Thyroid gland (tissue), 4 donors: ENCODE data around the gene HNRNPF. TPM values are rescaled to one million over a fixed set of nuclear protein-coding genes. Genes with fewer than 3 reads are reported as not detected.

Source experiments
- DNase-seq, 2 donors: peaks; one replicate each; pipeline ENCODE4 v3.0.0-alpha.2; 2019
- H3K27ac ChIP-seq, 3 donors: fragments of 200-600 bp; sonication (generic); 1 replicate in 2 of 3; 2 replicates in 1 of 3; pipeline ENCODE4 v1.5.1; 2016 to 2019; ENCODE audit warnings: mild to moderate bottlenecking in 1 of 3, moderate library complexity in 1 of 3
- H3K27me3 ChIP-seq: fragments of 200-600 bp; sonication (generic); one replicate; pipeline ENCODE4 v1.5.1; 2019
- H3K36me3 ChIP-seq, 2 donors: fragments of 200-600 bp; sonication (generic); one replicate each; pipeline ENCODE4 v1.5.1; 2016 to 2019
- H3K4me1 ChIP-seq, 2 donors: fragments of 200-600 bp; sonication (generic); one replicate each; pipeline ENCODE4 v1.5.1; 2017 to 2019
- H3K4me3 ChIP-seq, 3 donors: fragments of 200-600 bp; sonication (generic); replicated peaks in 1 of 3; 1 replicate in 2 of 3; 2 replicates in 1 of 3; pipeline ENCODE4 v1.5.1; 2016; ENCODE audit warnings: mild to moderate bottlenecking in 1 of 3
- H3K9me3 ChIP-seq: fragments of 200-600 bp; sonication (generic); one replicate; pipeline ENCODE4 v1.5.1; 2017
- POLR2A ChIP-seq, 2 donors: fragments of 450-650 bp; IDR thresholded peaks; one replicate each; pipeline ENCODE4 v1.6.1; 2017; ENCODE audit warnings: antibody characterized with exemption in 2 of 2, mild to moderate bottlenecking in 2 of 2, moderate library complexity in 1 of 2
- WGBS, 2 donors: methylation state at CpG; one replicate each; pipeline ENCODE4 v1.1.5; 2017; 5-methylcytosine and 5-hydroxymethylcytosine counted together
- intact Hi-C: fragments of 100-400 bp; cut with DNase I; formaldehyde crosslinking; loops from one replicate; pipeline ENCODE4 v1.15.1; 2023
- total RNA-seq, 4 donors: library from RNA; depleted of rRNA; stranded (reverse); fragments of >200 nt; gene quantifications; one replicate each; pipeline ENCODE4 v1.2.3, GENCODE V29; 2016
- TF ChIP-seq, protein P1 (sequence below), 6 experiments: fragments of 200-600 bp in 3 of 6; fragments of 450-650 bp in 3 of 6; sonication (generic) in 3 of 6; IDR thresholded peaks; one replicate each; pipeline ENCODE4 v1.5.1; 2016 to 2019; ENCODE audit warnings: antibody characterized with exemption in 6 of 6, mild to moderate bottlenecking in 2 of 6, inconsistent platforms in 1 of 6, moderate library complexity in 1 of 6

The HNRNPF gene
- total RNA-seq, 4 donors from 2014 or later: 148 to 158 (median 155) TPM

DNA sequence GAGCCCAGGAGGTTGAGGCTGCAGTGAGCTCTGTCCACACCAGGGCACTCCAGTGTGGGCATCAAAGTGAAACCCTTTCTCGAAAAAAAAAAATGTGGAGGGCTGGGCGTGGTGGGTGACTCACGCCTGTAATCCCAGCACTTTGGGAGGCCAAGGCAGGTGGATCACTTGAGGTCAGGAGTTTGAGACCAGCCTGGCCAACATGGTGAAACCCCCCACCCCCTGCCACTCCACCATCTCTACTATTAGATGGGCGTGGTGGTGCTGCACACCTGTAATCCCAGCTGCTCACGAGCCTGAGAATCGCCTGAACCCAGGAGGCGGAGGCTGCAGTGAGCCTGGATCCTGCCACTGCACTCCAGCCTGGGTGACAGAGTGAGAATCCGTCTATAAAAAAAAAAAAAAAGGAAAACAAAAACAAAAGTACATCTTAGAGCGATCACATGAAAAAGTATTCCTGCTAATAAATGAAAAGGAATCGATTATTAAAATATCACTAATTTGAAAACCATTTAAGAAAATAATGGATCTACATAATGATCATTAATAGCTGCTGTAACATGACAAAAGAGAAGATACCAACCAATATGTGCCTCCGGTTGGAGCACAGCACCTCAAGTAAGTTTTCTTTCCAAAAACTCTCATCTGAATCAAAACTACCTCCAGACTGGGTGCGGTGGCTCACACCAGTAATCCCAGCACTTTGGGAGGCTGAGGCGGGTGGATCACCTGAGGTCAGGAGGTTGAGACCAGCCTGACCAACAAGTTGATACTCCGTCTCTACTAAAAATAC, 4.9 kb downstream of the HNRNPF start:
- TF ChIP-seq, protein P1, sequence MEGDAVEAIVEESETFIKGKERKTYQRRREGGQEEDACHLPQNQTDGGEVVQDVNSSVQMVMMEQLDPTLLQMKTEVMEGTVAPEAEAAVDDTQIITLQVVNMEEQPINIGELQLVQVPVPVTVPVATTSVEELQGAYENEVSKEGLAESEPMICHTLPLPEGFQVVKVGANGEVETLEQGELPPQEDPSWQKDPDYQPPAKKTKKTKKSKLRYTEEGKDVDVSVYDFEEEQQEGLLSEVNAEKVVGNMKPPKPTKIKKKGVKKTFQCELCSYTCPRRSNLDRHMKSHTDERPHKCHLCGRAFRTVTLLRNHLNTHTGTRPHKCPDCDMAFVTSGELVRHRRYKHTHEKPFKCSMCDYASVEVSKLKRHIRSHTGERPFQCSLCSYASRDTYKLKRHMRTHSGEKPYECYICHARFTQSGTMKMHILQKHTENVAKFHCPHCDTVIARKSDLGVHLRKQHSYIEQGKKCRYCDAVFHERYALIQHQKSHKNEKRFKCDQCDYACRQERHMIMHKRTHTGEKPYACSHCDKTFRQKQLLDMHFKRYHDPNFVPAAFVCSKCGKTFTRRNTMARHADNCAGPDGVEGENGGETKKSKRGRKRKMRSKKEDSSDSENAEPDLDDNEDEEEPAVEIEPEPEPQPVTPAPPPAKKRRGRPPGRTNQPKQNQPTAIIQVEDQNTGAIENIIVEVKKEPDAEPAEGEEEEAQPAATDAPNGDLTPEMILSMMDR (IDR thresholded peaks at IDR 0.05): no peak
- TF ChIP-seq POLR2A (IDR thresholded peaks at IDR 0.05): no peak
- H3K27me3 ChIP-seq: no peaks in the 10 kb centered on the region
- H3K4me1 ChIP-seq: peaks cover 26 to 41% of the 10 kb centered on the region in 2 donors
- H3K36me3 ChIP-seq: no peaks in the 10 kb centered on the region
- no peak overlapping the region for H3K27ac ChIP-seq
- no peak for DNase-seq
- no peaks in the 10 kb centered on the region for H3K9me3 ChIP-seq
- no peak overlapping the region for H3K4me3 ChIP-seq
- 78 to 83% methylated on average over 14 of the region's 14 CpGs for WGBS, 2 donors
- intact Hi-C loops: no loop called here

DNA sequence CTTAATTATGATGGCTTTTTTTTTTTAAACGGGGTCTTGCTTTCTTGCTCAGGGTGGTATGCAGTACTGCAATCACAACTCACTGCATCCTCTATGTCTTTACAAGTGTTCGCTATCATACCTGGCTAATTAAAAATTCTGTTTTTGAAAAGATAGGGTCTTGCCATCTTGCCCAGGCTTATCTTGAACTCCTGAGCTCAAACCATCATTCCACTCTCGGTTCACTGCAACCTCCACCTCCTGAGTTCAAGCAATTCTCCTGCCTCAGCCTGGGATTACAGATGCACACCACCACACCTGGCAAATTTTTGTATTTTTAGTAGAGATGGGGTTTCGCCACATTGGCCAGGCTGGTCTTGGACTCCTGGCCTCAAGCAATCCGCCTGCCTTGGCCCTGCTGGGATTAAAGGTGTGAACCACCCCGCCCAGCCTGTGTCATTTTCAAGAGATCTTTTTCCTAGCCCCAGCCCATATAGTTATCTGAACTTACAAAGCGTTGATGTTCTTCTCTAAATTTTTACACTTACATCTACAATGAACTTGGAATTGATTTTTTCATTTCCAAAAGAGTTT, 6.0 kb downstream of the HNRNPF start:
- H3K4me3 ChIP-seq: no peak overlapping the region
- no peaks in the 10 kb centered on the region for H3K36me3 ChIP-seq
- H3K27me3 ChIP-seq: no peaks in the 10 kb centered on the region
- H3K27ac ChIP-seq: no peak overlapping the region
- intact Hi-C loops: no loop called here
- no peak for DNase-seq
- no peaks in the 10 kb centered on the region for H3K9me3 ChIP-seq
- TF ChIP-seq POLR2A (IDR thresholded peaks at IDR 0.05): no peak
- TF ChIP-seq, protein P1 (IDR thresholded peaks at IDR 0.05): no peak
- 88 to 91% methylated on average over 7 of the region's 7 CpGs for WGBS, 2 donors
- peaks cover 31 to 53% of the 10 kb centered on the region in 2 donors for H3K4me1 ChIP-seq

DNA sequence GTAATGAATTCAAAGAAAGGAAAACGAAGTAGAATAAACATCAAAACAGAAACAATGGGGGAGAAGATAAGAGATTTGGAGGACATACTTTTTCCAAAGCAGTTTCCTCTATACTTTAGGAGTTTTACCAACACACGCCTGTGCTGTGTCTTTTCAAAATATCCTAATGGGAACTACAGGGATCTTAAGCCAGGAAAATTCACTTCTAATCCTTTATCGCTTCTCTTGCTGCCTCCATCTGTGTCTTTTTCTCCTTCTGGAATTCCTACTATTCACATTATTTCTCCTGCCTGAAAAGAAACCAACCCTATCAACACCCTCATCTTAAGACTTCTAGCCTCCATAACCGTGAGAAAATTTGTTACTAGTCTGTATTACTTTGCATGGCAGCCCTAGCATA, 6.8 kb downstream of the HNRNPF start:
- no peak for DNase-seq
- Histone ChIP-seq H3K4me3 (no peak overlapping the region), H3K9me3 (no peaks in the 10 kb centered on the region), H3K4me1 (peaks cover 34 to 57% of the 10 kb centered on the region in 2 donors), H3K27me3 (no peaks in the 10 kb centered on the region), H3K36me3 (no peaks in the 10 kb centered on the region), H3K27ac (no peak overlapping the region)
- intact Hi-C loops: no loop called here
- WGBS, 2 donors: 61 to 71% methylated on average over 4 of the region's 4 CpGs
- TF ChIP-seq, protein P1 (IDR thresholded peaks at IDR 0.05): no peak
- TF ChIP-seq POLR2A (IDR thresholded peaks at IDR 0.05): no peak

DNA sequence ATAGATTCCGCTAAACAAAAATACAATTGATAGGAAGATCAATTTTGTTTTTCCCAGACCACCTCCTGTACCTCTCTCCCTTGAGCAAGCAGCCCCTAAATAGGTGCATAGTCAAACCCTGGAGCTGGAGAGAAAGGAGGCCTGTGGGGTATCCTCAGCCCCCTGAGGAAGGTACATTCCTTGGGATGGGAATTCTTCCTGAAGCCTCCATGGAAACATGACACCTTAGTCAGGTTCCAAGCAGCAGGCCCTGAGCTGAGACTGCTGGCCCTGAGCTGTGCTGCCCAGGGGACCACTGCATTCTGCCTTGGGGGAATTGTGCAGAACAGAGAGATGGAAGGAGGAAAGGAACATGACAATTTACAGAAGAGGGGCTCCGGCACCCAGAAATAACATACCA, 7.4 kb downstream of the HNRNPF start:
- H3K36me3 ChIP-seq: no peaks in the 10 kb centered on the region
- intact Hi-C loops: no loop called here
- peaks cover 34 to 57% of the 10 kb centered on the region in 2 donors for H3K4me1 ChIP-seq
- H3K27ac ChIP-seq: no peak overlapping the region
- no peaks in the 10 kb centered on the region for H3K27me3 ChIP-seq
- 93 to 98% methylated on average over 2 of the region's 2 CpGs for WGBS, 2 donors
- DNase-seq: no peak
- TF ChIP-seq POLR2A (IDR thresholded peaks at IDR 0.05): no peak
- TF ChIP-seq, protein P1 (IDR thresholded peaks at IDR 0.05): no peak
- H3K9me3 ChIP-seq: no peaks in the 10 kb centered on the region
- no peak overlapping the region for H3K4me3 ChIP-seq
